Activated naive CD8-positive, alpha-beta T cell treated with anti-CD3 and anti-CD28 coated beads for 36 hours (primary cell): ENCODE measurements around the gene MYO1D. TPM values are rescaled to one million over a fixed set of nuclear protein-coding genes. Genes with fewer than 3 reads are reported as not detected.

ENCODE experiments used
- DNase-seq: peaks from one replicate; pipeline ENCODE4 v3.0.0; 2021
- H3K27ac Mint-ChIP-seq: one replicate; pipeline ENCODE4 v1.8.0; 2022; ENCODE audit warnings: mild to moderate bottlenecking, moderate library complexity, mixed read lengths
- H3K27me3 Mint-ChIP-seq: one replicate; pipeline ENCODE4 v1.8.0; 2022; ENCODE audit warnings: mild to moderate bottlenecking, mixed read lengths
- H3K36me3 Mint-ChIP-seq: one replicate; pipeline ENCODE4 v1.8.0; 2021; ENCODE audit warnings: mild to moderate bottlenecking, mixed read lengths
- H3K4me1 Mint-ChIP-seq: one replicate; pipeline ENCODE4 v1.8.0; 2021; ENCODE audit warnings: mixed read lengths
- H3K4me3 Mint-ChIP-seq: one replicate; pipeline ENCODE4 v1.8.0; 2022; ENCODE audit warnings: mild to moderate bottlenecking, moderate library complexity, mixed read lengths
- H3K9me3 Mint-ChIP-seq: one replicate; pipeline ENCODE4 v1.8.0; 2022; ENCODE audit warnings: mixed read lengths
- total RNA-seq, 2 experiments: library from RNA; stranded (reverse); gene quantifications; one replicate each; pipeline ENCODE4 v1.2.3, GENCODE V29; 2021

MYO1D gene
- total RNA-seq, 2 experiments from 2014 or later: 7.0 to 7.8 TPM

DNA sequence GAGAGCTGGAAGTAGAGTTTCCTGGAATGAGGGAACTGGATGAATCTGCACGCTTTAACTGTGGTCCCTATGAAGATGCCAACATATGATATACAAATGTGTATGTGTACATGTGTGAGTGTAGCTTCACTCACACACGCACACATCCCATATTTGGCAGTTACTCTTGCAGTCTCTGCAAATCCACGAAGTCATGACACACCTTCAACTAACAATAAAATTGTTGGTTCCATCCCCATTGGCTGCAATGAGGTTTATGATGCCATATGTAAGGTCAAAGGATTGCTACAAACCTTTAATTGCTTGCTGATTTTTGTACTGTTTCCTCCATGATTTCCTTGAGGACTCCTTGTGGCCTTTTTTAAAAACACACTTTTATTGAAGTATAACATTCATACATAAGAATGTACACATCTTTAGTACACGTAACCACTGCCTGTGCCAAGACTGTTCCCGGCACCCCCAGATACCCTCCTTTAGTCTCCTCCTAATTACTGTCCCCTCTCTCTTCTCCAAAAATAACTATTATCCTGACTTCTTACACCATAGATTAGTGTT lies 22.0 kb downstream of the MYO1D start:
- DNase-seq: no peak
- Mint-ChIP-seq H3K27me3 (peaks cover 15% of the 10 kb centered on the region), H3K9me3 (no peaks in the 10 kb centered on the region), H3K4me1 (peaks cover under 1% of the 10 kb centered on the region), H3K4me3 (no peak overlapping the region), H3K36me3 (no peaks in the 10 kb centered on the region), H3K27ac (no peak overlapping the region)

DNA sequence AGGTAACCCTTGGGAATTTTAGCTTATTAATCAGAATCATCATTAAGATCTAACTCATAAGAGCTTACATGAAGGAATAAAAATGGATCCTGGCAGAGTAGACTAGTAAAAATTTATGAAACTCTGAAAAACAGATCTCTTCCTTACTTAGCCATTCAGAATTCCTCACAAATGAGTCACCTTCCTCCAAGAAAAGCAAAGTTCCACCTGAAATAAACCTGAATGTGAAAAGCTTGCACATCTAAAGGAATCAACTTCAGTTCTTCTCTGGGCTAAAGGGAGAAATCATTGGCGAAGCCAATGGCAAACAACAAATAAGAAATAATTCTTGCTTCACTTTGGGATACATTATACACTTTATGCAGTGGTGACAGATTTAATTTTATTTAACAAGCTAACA lies 22.7 kb downstream of the MYO1D start:
- no peaks in the 10 kb centered on the region for H3K36me3 Mint-ChIP-seq

DNA sequence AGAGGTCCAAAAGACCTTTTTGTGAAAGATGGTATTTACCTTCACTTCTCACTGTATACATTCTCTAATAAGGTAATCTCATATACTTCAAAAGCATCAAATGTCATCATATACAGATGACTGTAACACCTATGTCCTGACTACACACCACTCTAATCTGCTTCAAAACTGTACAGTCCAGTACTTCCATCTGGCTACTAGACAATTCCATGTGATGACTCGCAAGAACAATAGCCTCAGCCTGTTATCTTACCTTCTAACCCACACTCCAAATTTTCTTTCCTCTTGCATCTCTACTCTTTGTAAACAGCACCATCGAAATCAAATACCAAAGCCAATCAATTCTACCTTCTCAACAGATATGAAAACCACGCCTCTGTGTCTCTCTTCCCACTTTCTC lies 24.1 kb downstream of the MYO1D start:
- H3K9me3 Mint-ChIP-seq: no peaks in the 10 kb centered on the region
- H3K4me1 Mint-ChIP-seq: no peaks in the 10 kb centered on the region
- H3K4me3 Mint-ChIP-seq: no peak overlapping the region
- H3K36me3 Mint-ChIP-seq: no peaks in the 10 kb centered on the region
- H3K27ac Mint-ChIP-seq: no peak overlapping the region
- peaks cover 15% of the 10 kb centered on the region for H3K27me3 Mint-ChIP-seq
- DNase-seq: no peak

More for the DNA sequence above, 22.7 kb downstream of the MYO1D start:
- H3K9me3 Mint-ChIP-seq: no peaks in the 10 kb centered on the region
- DNase-seq: no peak
- no peak overlapping the region for H3K4me3 Mint-ChIP-seq
- H3K27ac Mint-ChIP-seq: no peak overlapping the region
- H3K4me1 Mint-ChIP-seq: no peaks in the 10 kb centered on the region
- peaks cover 15% of the 10 kb centered on the region for H3K27me3 Mint-ChIP-seq

DNA sequence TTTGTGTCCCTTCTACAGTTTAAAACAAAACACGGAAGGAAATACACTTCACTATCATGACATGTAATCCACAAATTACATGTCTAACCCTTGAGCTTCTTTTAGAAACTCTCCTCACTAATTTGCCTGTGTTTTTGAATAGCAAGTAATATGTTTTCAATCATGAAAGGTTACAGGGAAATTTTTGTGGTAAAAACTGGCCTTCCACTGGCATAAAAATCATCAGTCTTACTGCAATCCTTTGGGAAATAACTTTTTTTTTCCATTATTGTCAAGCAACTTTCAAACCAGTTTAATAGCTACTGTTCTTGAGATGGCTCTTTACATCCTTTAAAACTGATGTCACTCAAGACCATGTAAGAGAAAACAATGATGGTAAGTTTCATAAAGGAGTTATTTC lies 27.0 kb downstream of the MYO1D start:
- peaks cover 11% of the 10 kb centered on the region for H3K27me3 Mint-ChIP-seq
- H3K4me3 Mint-ChIP-seq: no peak overlapping the region
- no peak for DNase-seq
- no peak overlapping the region for H3K27ac Mint-ChIP-seq
- no peaks in the 10 kb centered on the region for H3K36me3 Mint-ChIP-seq
- no peaks in the 10 kb centered on the region for H3K4me1 Mint-ChIP-seq
- no peaks in the 10 kb centered on the region for H3K9me3 Mint-ChIP-seq

DNA sequence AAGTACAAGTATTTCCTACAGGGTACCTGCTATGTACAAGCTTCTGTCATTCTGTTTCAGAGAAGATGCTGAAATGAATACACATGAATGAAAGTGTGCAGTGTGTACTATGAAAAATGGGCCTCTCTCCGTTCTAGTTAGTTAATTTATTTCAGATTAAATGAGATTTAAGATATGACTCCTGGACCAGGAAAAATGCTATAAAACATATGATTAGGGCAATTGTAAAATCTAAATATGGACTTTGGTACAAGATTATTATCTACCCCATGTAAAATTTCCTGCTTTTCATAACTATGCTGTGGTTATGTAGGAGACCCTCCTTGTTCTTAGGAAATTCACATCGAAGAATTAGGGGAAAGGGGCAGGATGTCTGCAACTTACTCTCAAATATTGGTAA lies 28.9 kb downstream of the MYO1D start:
- Mint-ChIP-seq H3K36me3 (no peaks in the 10 kb centered on the region), H3K27ac (no peak overlapping the region), H3K9me3 (no peaks in the 10 kb centered on the region), H3K4me3 (no peak overlapping the region), H3K4me1 (no peaks in the 10 kb centered on the region), H3K27me3 (peaks cover 8% of the 10 kb centered on the region)
- no peak for DNase-seq

DNA sequence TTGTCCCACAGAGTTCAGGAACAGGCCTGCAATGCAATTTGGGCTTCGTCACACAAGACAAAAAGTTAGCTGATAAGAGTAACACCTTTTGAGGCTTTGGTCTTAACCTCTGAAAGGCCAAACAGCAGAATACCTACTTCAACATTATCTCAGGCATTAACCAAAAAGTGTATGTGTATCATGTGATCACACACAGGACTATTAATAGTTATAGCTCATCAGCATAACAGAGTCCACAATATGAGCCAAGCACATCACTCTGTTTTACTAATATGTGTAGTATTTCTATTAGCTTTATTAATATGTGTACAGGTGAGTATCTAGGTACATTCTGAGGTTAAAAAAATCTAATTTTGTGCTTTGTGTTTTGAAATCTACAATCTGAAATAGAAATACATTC lies 30.8 kb downstream of the MYO1D start:
- Mint-ChIP-seq H3K4me3 (no peak overlapping the region), H3K9me3 (no peaks in the 10 kb centered on the region), H3K27ac (no peak overlapping the region), H3K27me3 (peaks cover 2% of the 10 kb centered on the region), H3K4me1 (no peaks in the 10 kb centered on the region), H3K36me3 (no peaks in the 10 kb centered on the region)
- DNase-seq: no peak

DNA sequence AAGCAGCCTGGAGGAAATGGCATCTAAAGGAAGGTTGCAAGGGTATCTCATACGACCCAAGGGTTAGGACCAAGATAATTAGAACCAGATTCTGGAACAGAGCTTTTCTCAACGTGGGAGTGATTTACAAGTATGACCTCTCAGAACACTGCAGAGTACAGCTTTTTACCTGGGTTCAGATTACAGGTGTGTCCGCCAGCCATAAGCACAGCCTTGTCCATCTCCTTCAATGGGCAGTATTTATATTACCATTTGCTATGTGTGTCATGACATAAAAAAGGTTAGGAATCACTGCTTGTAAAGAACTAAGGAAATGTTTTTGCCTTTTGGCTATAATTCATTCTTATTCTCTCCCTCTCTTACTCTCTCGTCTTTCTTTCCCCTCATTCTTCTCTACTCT lies 36.7 kb downstream of the MYO1D start:
- H3K4me1 Mint-ChIP-seq: no peaks in the 10 kb centered on the region
- H3K27me3 Mint-ChIP-seq: no peaks in the 10 kb centered on the region
- H3K27ac Mint-ChIP-seq: no peak overlapping the region
- no peak for DNase-seq
- no peaks in the 10 kb centered on the region for H3K9me3 Mint-ChIP-seq
- no peaks in the 10 kb centered on the region for H3K36me3 Mint-ChIP-seq
- no peak overlapping the region for H3K4me3 Mint-ChIP-seq

DNA sequence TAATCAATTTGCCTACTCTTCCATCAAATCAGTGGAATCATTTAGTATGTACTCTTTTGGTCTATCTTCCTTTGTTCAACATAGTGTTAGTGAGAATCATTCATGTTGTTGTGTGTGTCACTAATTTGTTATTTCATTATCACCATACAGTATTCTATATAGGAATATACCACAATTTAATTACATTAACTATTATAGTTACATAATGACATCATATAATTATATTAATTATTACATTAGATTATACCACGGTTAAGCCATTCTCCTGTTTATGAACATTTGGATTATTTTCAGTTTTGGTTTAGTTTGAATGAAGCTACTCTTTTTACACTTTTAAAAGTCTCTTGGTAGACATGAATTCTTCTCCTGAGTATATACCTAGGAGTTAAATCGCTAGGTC lies 40.4 kb downstream of the MYO1D start:
- H3K27ac Mint-ChIP-seq: no peak overlapping the region
- no peaks in the 10 kb centered on the region for H3K4me1 Mint-ChIP-seq
- H3K9me3 Mint-ChIP-seq: no peaks in the 10 kb centered on the region
- no peak overlapping the region for H3K4me3 Mint-ChIP-seq
- no peaks in the 10 kb centered on the region for H3K36me3 Mint-ChIP-seq
- H3K27me3 Mint-ChIP-seq: no peaks in the 10 kb centered on the region
- no peak for DNase-seq

DNA sequence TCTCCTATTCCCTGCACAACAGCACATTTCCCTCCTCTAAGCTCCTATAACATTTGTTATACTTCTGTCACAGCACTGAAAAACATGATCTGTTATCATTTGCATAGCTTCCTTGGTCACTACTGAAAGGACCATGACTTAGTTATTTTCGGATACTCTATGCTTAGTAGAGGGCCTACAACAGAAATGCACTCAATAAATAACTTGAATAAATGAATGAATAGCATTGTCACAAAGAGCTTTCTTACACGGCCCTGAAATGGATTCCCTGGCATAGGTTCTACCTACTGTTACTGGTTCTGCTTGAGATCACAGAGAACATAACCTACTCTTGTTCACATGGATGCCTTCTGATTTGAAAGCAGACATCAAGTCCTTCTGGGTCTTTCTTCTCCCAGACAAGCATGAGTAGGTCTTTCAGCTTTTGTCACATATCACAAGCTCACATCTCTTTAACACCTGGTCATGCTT lies 41.6 kb downstream of the MYO1D start:
- Mint-ChIP-seq H3K27ac (no peak overlapping the region), H3K4me1 (no peaks in the 10 kb centered on the region), H3K36me3 (no peaks in the 10 kb centered on the region), H3K9me3 (no peaks in the 10 kb centered on the region), H3K27me3 (no peaks in the 10 kb centered on the region), H3K4me3 (no peak overlapping the region)
- DNase-seq: no peak

DNA sequence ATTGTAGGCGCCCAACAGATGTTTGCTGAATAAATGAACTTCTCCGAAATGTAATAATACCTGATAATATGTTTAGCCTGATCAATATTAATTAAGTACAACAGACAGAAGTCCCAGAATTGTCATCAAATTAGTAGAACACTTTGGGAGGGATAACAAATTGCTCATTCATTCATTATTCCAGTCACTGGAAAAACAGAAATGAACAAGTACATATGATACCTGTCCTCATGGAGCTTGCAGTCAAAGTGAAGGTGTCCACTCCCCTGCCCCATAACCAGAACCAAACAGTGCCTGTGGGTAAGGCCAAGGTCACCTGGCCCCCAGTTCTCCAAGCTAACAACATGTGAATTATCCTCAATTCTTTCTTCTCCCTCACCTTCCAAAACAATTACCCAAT lies 42.8 kb downstream of the MYO1D start:
- no peaks in the 10 kb centered on the region for H3K36me3 Mint-ChIP-seq
- no peaks in the 10 kb centered on the region for H3K27me3 Mint-ChIP-seq
- H3K9me3 Mint-ChIP-seq: no peaks in the 10 kb centered on the region
- peaks cover 7% of the 10 kb centered on the region for H3K4me1 Mint-ChIP-seq
- no peak overlapping the region for H3K27ac Mint-ChIP-seq
- no peak for DNase-seq
- H3K4me3 Mint-ChIP-seq: no peak overlapping the region

DNA sequence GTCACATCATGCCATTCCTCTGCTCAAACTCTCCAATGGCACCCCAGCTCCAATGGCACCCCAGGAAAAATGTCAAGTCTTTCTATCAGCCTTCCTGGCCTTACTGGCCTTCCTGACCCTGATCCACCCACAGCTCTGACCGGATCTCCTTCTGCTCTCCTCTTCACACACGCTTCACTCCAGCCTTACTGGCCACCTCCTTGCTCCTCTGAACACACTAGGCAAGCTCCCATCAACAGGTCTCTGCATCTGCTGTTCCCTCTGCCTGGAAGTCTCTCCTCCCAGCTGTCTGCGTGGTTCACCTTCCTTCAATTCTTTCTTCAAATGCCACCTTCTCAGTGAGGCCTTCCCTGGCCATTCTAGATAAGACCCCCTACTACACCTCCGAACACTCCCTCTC lies 43.4 kb downstream of the MYO1D start:
- no peak overlapping the region for H3K4me3 Mint-ChIP-seq
- H3K4me1 Mint-ChIP-seq: peaks cover 12% of the 10 kb centered on the region
- no peaks in the 10 kb centered on the region for H3K9me3 Mint-ChIP-seq
- DNase-seq: no peak
- H3K36me3 Mint-ChIP-seq: no peaks in the 10 kb centered on the region
- H3K27ac Mint-ChIP-seq: no peak overlapping the region
- H3K27me3 Mint-ChIP-seq: peaks cover 5% of the 10 kb centered on the region

DNA sequence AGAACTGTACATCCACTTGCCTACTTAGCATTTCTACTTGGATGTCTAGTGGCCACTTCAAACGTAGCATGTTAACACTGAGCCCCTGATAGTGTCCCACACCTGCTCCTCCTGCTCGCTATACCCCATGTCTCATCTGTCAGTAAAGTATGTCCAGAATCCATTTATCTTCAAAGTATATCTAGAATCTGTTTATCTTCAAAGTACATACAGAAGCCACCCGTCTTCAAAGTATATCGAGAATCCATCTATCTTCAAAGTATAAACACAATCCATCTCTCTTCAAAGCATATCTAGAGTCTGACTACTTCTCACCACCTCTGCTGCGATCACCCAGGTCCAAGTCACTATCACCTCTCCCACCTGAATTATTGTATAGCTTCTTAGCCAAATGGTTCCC lies 43.8 kb downstream of the MYO1D start:
- peaks cover 12% of the 10 kb centered on the region for H3K4me1 Mint-ChIP-seq
- H3K27me3 Mint-ChIP-seq: peaks cover 7% of the 10 kb centered on the region
- H3K36me3 Mint-ChIP-seq: no peaks in the 10 kb centered on the region
- H3K4me3 Mint-ChIP-seq: no peak overlapping the region
- no peak for DNase-seq
- no peaks in the 10 kb centered on the region for H3K9me3 Mint-ChIP-seq
- no peak overlapping the region for H3K27ac Mint-ChIP-seq

DNA sequence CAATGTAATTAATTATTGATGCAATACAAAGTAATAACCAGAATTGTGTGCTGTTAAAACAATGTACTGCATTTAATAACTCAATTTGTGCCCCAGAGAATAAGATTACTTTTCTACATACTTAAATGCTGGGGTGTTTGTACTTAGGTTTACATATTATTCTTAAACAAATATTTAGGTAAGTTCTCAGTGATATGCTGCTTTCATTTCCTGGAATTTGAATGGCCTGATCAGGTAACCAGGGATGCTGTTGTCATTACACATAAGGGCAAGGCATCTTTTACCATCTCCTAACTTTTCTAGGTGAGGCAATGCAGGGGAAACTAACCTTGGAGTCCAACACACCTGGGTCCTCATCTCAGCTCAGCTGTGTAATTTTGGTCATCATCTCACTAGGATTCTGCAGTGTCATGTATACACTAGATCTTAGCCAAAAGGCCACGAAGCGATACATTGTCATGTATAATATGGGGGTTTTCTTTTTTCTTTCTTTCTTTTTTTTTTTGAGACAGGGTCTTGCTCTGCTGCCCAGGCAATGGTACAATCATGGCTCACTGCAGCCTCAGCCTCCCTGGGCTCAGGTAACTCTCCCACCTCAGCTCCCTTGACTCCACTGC lies 45.2 kb downstream of the MYO1D start:
- H3K4me1 Mint-ChIP-seq: peaks cover 12% of the 10 kb centered on the region
- H3K27ac Mint-ChIP-seq: no peak overlapping the region
- peaks cover 17% of the 10 kb centered on the region for H3K27me3 Mint-ChIP-seq

DNA sequence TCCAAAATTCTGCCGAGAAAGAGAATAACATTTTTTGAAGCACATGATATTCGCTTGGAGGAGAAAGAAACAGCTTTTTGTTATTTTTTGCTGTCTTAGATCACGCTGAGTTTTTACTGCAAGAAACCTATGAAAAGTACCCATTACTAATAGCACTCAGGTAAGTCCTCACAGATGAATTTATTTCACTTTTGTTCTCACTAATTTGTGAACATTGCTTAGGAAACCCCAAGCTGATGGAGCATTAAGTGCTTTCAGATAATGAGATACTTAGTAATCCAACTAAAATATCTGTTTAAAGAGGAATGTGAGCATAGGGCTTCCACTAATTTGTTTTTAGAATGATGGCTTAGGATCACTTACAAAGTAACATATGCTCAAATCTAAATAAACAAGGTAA lies 45.7 kb downstream of the MYO1D start:
- Mint-ChIP-seq H3K27ac (no peak overlapping the region), H3K27me3 (peaks cover 17% of the 10 kb centered on the region), H3K9me3 (no peaks in the 10 kb centered on the region), H3K4me3 (no peak overlapping the region), H3K36me3 (no peaks in the 10 kb centered on the region), H3K4me1 (peaks cover 12% of the 10 kb centered on the region)
- DNase-seq: no peak

More for the DNA sequence above, 45.2 kb downstream of the MYO1D start:
- no peak overlapping the region for H3K4me3 Mint-ChIP-seq
- no peaks in the 10 kb centered on the region for H3K36me3 Mint-ChIP-seq
- no peaks in the 10 kb centered on the region for H3K9me3 Mint-ChIP-seq
- DNase-seq: no peak

DNA sequence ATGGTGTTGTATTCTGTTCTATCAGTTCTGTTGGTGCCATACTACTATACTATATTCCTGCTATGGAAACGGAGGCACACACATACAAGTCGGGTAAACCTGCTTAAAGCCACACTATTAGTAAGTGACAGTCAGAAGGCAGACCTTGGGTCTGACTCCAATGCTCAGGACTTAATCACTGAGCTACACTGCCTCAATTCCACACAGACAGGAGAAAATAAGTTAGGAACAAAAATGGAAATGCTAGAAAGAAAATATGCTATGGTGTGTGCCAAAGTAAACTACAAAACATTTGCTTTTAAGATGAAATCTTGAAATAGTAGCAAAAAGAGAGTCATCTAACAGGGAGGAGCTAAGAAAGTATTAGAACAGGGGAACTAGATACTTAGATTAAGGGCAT lies 48.1 kb downstream of the MYO1D start:
- Mint-ChIP-seq H3K4me1 (peaks cover 12% of the 10 kb centered on the region), H3K27ac (no peak overlapping the region), H3K27me3 (peaks cover 27% of the 10 kb centered on the region), H3K4me3 (no peak overlapping the region), H3K36me3 (no peaks in the 10 kb centered on the region), H3K9me3 (no peaks in the 10 kb centered on the region)
- no peak for DNase-seq

DNA sequence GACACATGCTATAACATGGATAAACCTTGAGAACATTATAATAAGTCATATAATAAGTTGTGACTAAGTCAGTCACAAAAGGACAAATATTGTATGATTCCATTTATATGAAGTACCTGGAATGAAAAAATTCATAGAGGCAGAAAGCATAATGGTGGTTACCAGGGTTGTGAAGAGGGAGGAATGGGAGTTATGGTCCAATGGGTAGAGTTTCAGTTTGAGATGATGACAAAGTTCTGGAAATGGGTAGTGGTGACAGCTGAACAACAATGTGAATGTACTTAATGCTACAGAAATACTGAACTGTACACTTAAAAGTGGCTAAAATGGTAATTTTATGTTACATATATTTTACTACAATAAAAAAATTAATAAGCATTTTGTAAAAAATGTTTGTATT lies 49.7 kb downstream of the MYO1D start:
- Mint-ChIP-seq H3K27me3 (peaks cover 34% of the 10 kb centered on the region), H3K27ac (no peak overlapping the region), H3K4me1 (peaks cover 15% of the 10 kb centered on the region), H3K9me3 (no peaks in the 10 kb centered on the region), H3K4me3 (no peak overlapping the region), H3K36me3 (no peaks in the 10 kb centered on the region)
- no peak for DNase-seq
